Measurements from ENCODE around the gene SLC22A16. TPM values are rescaled to one million over a fixed set of nuclear protein-coding genes. Genes with fewer than 3 reads are reported as not detected.

The SLC22A16 gene
- total and polyA plus RNA-seq, 7 donors: 0.14 to 0.36 (median 0.20) TPM; not detected in 4

DNA sequence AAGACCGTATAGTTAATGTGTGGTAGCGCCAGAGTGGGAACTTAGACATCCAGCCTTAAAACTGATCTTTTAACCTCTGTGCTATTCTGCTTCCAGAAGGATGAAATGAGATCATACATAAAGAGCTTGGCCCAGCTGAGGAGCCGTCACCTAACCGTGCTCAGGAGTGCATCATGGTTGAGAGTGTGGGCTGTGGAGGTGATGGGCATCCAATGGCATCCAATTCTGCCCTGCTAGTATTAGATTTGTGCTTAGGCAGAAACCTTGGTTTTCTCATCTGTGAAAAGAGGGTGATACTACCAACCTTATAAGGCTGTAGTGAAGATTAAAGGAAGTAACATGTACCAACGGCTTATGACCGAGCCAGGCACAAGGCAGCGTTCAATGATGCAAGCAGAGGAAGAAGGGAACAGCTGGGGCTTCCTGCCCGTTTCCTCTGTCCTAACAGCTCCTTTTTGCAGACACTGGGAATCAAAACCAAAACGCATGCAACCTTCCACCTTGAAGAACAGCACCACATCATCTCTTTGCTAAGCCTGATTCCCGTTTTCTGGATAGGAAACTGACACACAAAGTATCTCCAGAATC is 1.3 kb downstream of the SLC22A16 start:
- intact Hi-C loops (cut with DNase I): no loop called here
- Histone ChIP-seq H3K4me3 (peak overlapping the region in 2 of 4 donors; percentile 41 to 46), H3K27me3 (peaks cover 3 to 33% (median 14%) of the 10 kb centered on the region in 3 donors), H3K27ac (no peak overlapping the region), H3K36me3 (no peaks in the 10 kb centered on the region), H3K9me3 (no peaks in the 10 kb centered on the region), H3K4me1 (peaks cover 0 to 13% (median 5%) of the 10 kb centered on the region in 4 donors)
- 42 to 72% methylated on average over 10 of the region's 10 CpGs for WGBS, 2 donors
- TF ChIP-seq POLR2AphosphoS5 (IDR thresholded peaks at IDR 0.05) (peak in 1 of 4 donors; percentile 27), EP300 (IDR thresholded peaks at IDR 0.05) (no peak)
- DNase-seq: no peak

DNA sequence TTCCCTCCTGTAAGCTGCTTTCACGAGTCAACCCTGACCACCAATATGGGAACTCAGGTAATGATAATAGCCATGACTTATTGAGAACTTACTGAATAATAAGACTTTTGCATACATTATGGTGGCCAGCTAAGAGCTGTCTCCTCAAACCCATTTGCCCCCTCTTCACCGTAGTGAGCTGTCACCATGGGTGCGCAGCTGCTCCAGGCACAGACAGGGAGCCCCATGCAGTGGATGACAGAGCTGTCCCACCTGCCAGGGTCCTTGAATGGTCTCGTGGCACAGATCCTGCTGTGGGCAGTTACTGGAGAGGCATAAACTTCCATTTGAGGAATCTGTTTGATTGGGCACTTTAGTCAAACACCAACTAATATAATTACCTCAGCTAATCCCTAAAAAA is 1.9 kb downstream of the SLC22A16 start:
- peaks cover 0 to 13% (median 5%) of the 10 kb centered on the region in 4 donors for H3K4me1 ChIP-seq
- no peaks in the 10 kb centered on the region for H3K9me3 ChIP-seq
- H3K4me3 ChIP-seq: no peak overlapping the region
- H3K36me3 ChIP-seq: no peaks in the 10 kb centered on the region
- no peak overlapping the region for H3K27ac ChIP-seq
- DNase-seq: no peak
- intact Hi-C loops (cut with DNase I): no loop called here
- peaks cover 3 to 33% (median 14%) of the 10 kb centered on the region in 3 donors for H3K27me3 ChIP-seq
- 74 to 90% methylated on average over 4 of the region's 4 CpGs for WGBS, 2 donors
- TF ChIP-seq EP300 (IDR thresholded peaks at IDR 0.05) (no peak), POLR2A (IDR thresholded peaks at IDR 0.05) (no peak), POLR2AphosphoS5 (IDR thresholded peaks at IDR 0.05) (no peak), CTCF (IDR thresholded peaks at IDR 0.05) (no peak)

GRCh38 chr6:110472739-110473138 is 3.7 kb downstream of the SLC22A16 start:
- H3K27me3 ChIP-seq: peaks cover 3 to 33% (median 14%) of the 10 kb centered on the region in 3 donors
- intact Hi-C loops (cut with DNase I): no loop called here
- no peak for DNase-seq
- TF ChIP-seq CTCF (IDR thresholded peaks at IDR 0.05) (no peak), POLR2A (IDR thresholded peaks at IDR 0.05) (no peak), POLR2AphosphoS5 (IDR thresholded peaks at IDR 0.05) (no peak), EP300 (IDR thresholded peaks at IDR 0.05) (no peak)
- 94 to 95% methylated on average over 4 of the region's 4 CpGs for WGBS, 2 donors
- no peaks in the 10 kb centered on the region for H3K9me3 ChIP-seq
- H3K27ac ChIP-seq: no peak overlapping the region
- H3K36me3 ChIP-seq: no peaks in the 10 kb centered on the region
- peaks cover 0 to 13% (median 5%) of the 10 kb centered on the region in 4 donors for H3K4me1 ChIP-seq
- no peak overlapping the region for H3K4me3 ChIP-seq

DNA sequence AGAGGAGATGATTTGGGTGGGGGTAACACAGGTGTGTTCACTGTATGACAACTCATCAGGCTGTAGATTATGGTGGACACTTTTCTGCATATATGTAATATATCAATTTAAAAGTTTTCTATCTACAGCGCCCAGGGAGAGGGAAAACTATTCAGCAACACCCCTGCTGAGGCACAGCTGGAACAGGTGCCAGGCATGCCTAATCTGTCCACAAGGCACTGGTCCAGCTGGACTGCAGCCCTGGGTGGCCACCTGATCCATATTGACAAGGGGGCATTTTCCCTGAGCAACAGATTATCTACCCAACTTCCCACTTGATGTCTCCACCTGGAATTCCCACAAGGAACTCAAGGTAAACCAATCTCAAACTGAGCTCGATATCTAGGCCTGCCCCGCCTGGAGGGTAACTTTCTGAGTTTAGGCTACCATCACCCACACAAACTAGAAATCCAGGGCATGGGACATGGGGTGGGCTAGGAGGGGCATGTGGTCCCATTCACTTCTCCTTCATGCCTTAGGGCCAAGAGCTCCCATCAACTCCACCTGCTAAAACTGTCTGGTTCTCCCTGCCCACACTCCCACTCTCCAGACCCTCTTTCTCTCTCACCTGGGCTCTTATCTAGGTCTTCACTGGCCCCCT is 4.6 kb downstream of the SLC22A16 start:
- H3K27ac ChIP-seq: no peak overlapping the region
- peaks cover 3 to 29% (median 12%) of the 10 kb centered on the region in 3 donors for H3K27me3 ChIP-seq
- no peaks in the 10 kb centered on the region for H3K36me3 ChIP-seq
- H3K4me3 ChIP-seq: no peak overlapping the region
- intact Hi-C loops (cut with DNase I): no loop called here
- no peaks in the 10 kb centered on the region for H3K9me3 ChIP-seq
- 91 to 92% methylated on average over 3 of the region's 3 CpGs for WGBS, 2 donors
- TF ChIP-seq POLR2AphosphoS5 (IDR thresholded peaks at IDR 0.05) (no peak), POLR2A (IDR thresholded peaks at IDR 0.05) (no peak), CTCF (IDR thresholded peaks at IDR 0.05) (no peak), EP300 (IDR thresholded peaks at IDR 0.05) (no peak)
- H3K4me1 ChIP-seq: peaks cover 0 to 13% (median 5%) of the 10 kb centered on the region in 4 donors
- no peak for DNase-seq

DNA sequence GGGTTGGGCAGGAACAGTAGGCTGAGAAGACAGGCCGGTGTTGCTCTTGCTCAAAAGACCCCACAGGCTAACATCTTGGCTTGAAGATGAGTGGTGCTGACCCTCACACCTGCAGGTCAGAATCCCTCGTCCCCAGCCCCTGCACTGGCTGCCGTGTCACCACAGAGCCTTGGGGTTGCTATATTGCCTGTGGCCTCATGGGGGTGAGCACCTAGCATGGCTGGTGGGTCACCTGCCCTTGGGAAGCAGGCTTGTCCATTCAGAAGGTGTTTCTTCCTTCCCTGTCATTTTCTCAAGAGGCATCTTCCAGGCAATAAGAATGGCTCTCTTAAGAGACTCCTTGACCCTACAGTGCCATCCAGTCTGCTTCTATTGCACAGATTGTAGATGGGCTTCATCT is 7.7 kb downstream of the SLC22A16 start:
- H3K27ac ChIP-seq: no peak overlapping the region
- TF ChIP-seq EP300 (IDR thresholded peaks at IDR 0.05) (no peak), POLR2AphosphoS5 (IDR thresholded peaks at IDR 0.05) (no peak), CTCF (IDR thresholded peaks at IDR 0.05) (no peak), POLR2A (IDR thresholded peaks at IDR 0.05) (no peak)
- H3K27me3 ChIP-seq: no peaks in the 10 kb centered on the region
- DNase-seq: no peak
- no peaks in the 10 kb centered on the region for H3K36me3 ChIP-seq
- no peaks in the 10 kb centered on the region for H3K4me1 ChIP-seq
- 85 to 88% methylated on average over 3 of the region's 3 CpGs for WGBS, 2 donors
- H3K4me3 ChIP-seq: no peak overlapping the region
- peaks cover 0 to 3% (median 0%) of the 10 kb centered on the region in 4 donors for H3K9me3 ChIP-seq
- intact Hi-C loops (cut with DNase I): no loop called here
